Neural cell (in vitro differentiated cells): ENCODE results near the gene SCGN. TPM values are rescaled to one million over a fixed set of nuclear protein-coding genes. Genes with fewer than 3 reads are reported as not detected.

Source experiments
- H2AFZ ChIP-seq: fragments of 200-600, 300-800 bp; sonication (generic), shearing (Covaris generic); 2 replicates; pipeline ENCODE4 v1.6.0; 2014; ENCODE audit warnings: low read depth, mild to moderate bottlenecking, antibody characterized with exemption, low read length, moderate library complexity
- H3F3A ChIP-seq: fragments of 200-600 bp; shearing (Covaris generic); 2 replicates; pipeline ENCODE4 v1.6.1; 2016; ENCODE audit warnings: mild to moderate bottlenecking, moderate library complexity, mixed read lengths, antibody characterized with exemption, low read length; ENCODE audit not compliant: insufficient read depth, poor library complexity, severe bottlenecking
- H3K27ac ChIP-seq: fragments of 200-600, 300-800 bp; sonication (generic), shearing (Covaris generic); 2 replicates; pipeline ENCODE4 v1.5.1; 2014; ENCODE audit warnings: mild to moderate bottlenecking, low read length, moderate library complexity
- H3K27me3 ChIP-seq: fragments of 300-800, 200-600 bp; sonication (generic), shearing (Covaris generic); 2 replicates; pipeline ENCODE4 v1.6.0; 2014; ENCODE audit warnings: mild to moderate bottlenecking, low read depth, low read length, moderate library complexity; ENCODE audit not compliant: insufficient read depth
- H3K36me3 ChIP-seq: fragments of 300-800, 200-600 bp; sonication (generic), shearing (Covaris generic); 2 replicates; pipeline ENCODE4 v1.5.1; 2014; ENCODE audit warnings: mild to moderate bottlenecking, antibody characterized with exemption, low read length, moderate library complexity; ENCODE audit not compliant: insufficient read depth
- H3K4me2 ChIP-seq: fragments of 300-800, 200-600 bp; sonication (generic), shearing (Covaris generic); 2 replicates; pipeline ENCODE4 v1.6.0; 2014; ENCODE audit warnings: mild to moderate bottlenecking, low read length
- H3K4me3 ChIP-seq: fragments of 300-800, 200-600 bp; sonication (generic), shearing (Covaris generic); 2 replicates; pipeline ENCODE4 v1.5.1; 2014; ENCODE audit warnings: mild to moderate bottlenecking, low read length, moderate library complexity
- H3K79me2 ChIP-seq: fragments of 200-600 bp; shearing (Covaris generic); replicated peaks from 2 replicates; pipeline ENCODE4 v1.6.0; 2014; ENCODE audit warnings: mild to moderate bottlenecking, low read length, moderate library complexity; ENCODE audit not compliant: insufficient read depth
- H3K9ac ChIP-seq: fragments of 300-800, 200-600 bp; sonication (generic), shearing (Covaris generic); 2 replicates; pipeline ENCODE4 v1.6.1; 2016; ENCODE audit warnings: mild to moderate bottlenecking, low read length, mixed read lengths
- H3K9me2 ChIP-seq: fragments of 200-600 bp; shearing (Covaris generic); 2 replicates; pipeline ENCODE4 v1.6.1; 2016; ENCODE audit warnings: mild to moderate bottlenecking, low read length, mixed read lengths; ENCODE audit not compliant: insufficient read depth
- H3K9me3 ChIP-seq: fragments of 200-600, 300-800 bp; sonication (generic), shearing (Covaris generic); 2 replicates; pipeline ENCODE4 v1.6.1; 2016; ENCODE audit warnings: mild to moderate bottlenecking, mixed run types, low read length, moderate library complexity, mixed read lengths
- H4K20me1 ChIP-seq: fragments of 200-600 bp; shearing (Covaris generic); 2 replicates; pipeline ENCODE4 v1.6.1; 2016; ENCODE audit warnings: mild to moderate bottlenecking, mixed run types; ENCODE audit not compliant: insufficient read depth
- CTCF ChIP-seq: fragments of 450-650 bp; IDR thresholded peaks from 2 replicates; pipeline ENCODE4 v1.5.1; 2014; ENCODE audit warnings: antibody characterized with exemption, mild to moderate bottlenecking, moderate library complexity; ENCODE audit not compliant: poor library complexity, severe bottlenecking
- EP300 ChIP-seq: fragments of 450-650 bp; conservative IDR thresholded peaks from 2 replicates; pipeline ENCODE4 v1.6.1; 2014; ENCODE audit warnings: antibody characterized with exemption, mild to moderate bottlenecking, moderate library complexity; ENCODE audit not compliant: poor library complexity, severe bottlenecking
- EZH2 ChIP-seq: fragments of 200-600, 300-800 bp; shearing (Covaris generic), sonication (generic); IDR thresholded peaks from 2 replicates; pipeline ENCODE4 v1.6.1; 2014; ENCODE audit warnings: antibody characterized with exemption, low read length, borderline replicate concordance, mild to moderate bottlenecking; ENCODE audit not compliant: insufficient read depth, poor library complexity, severe bottlenecking
- MXI1 ChIP-seq: fragments of 450-650 bp; conservative IDR thresholded peaks from 2 replicates; pipeline ENCODE4 v1.6.1; 2014; ENCODE audit warnings: antibody characterized with exemption, mild to moderate bottlenecking; ENCODE audit not compliant: poor library complexity, severe bottlenecking
- POLR2AphosphoS5 ChIP-seq: IDR thresholded peaks from 2 replicates; pipeline ENCODE4 v1.6.1; 2012
- RAD21 ChIP-seq: fragments of 450-650 bp; conservative IDR thresholded peaks from 2 replicates; pipeline ENCODE4 v1.6.1; 2014; ENCODE audit warnings: antibody characterized with exemption, mild to moderate bottlenecking, moderate library complexity
- REST ChIP-seq: IDR thresholded peaks from 2 replicates; pipeline ENCODE4 v1.6.1; 2012; ENCODE audit warnings: borderline replicate concordance
- SMC3 ChIP-seq: fragments of 450-650 bp; conservative IDR thresholded peaks from 2 replicates; pipeline ENCODE4 v1.6.1; 2014; ENCODE audit warnings: antibody characterized with exemption, mild to moderate bottlenecking, moderate library complexity; ENCODE audit not compliant: poor library complexity
- TAF1 ChIP-seq: IDR thresholded peaks from 2 replicates; pipeline ENCODE4 v1.6.1; 2012; ENCODE audit warnings: low read depth
- polyA plus RNA-seq: library from polyadenylated mRNA; depleted of rRNA; stranded (reverse); fragments of >200 nt; gene quantifications from 2 replicates; pipeline ENCODE4 v1.2.3, GENCODE V29; 2014

SCGN gene
- polyA plus RNA-seq, 1 donor from 2014 or later = 254 TPM

- Histone ChIP-seq H3K36me3 (no peaks in the 10 kb centered on the region), H3K4me3 (no peak overlapping the region), H3K9me2 (no peaks in the 10 kb centered on the region), H3K27ac (no peak overlapping the region), H3K4me2 (no peak overlapping the region), H4K20me1 (no peaks in the 10 kb centered on the region), H2AFZ (no peak overlapping the region), H3K79me2 (no peaks in the 10 kb centered on the region), H3K9ac (no peak overlapping the region), H3F3A (no peaks in the 10 kb centered on the region), H3K27me3 (no peaks in the 10 kb centered on the region), H3K9me3 (no peaks in the 10 kb centered on the region)
- TF ChIP-seq SMC3 (no peak), TAF1 (no peak), EP300 (no peak), POLR2AphosphoS5 (no peak), CTCF (no peak), MXI1 (no peak), REST (no peak), EZH2 (no peak), RAD21 (no peak)
These were observed 45.7 kb downstream of the SCGN start for GRCh38 chr6:25697537-25698340.

GRCh38 chr6:25698631-25699030, 46.6 kb downstream of the SCGN start:
- Histone ChIP-seq H3K9me3 (no peaks in the 10 kb centered on the region), H2AFZ (no peak overlapping the region), H3K27me3 (no peaks in the 10 kb centered on the region), H3K36me3 (no peaks in the 10 kb centered on the region), H3F3A (no peaks in the 10 kb centered on the region), H3K4me2 (no peak overlapping the region), H3K4me3 (no peak overlapping the region), H3K79me2 (no peaks in the 10 kb centered on the region), H3K27ac (no peak overlapping the region), H3K9ac (no peak overlapping the region), H4K20me1 (no peaks in the 10 kb centered on the region), H3K9me2 (no peaks in the 10 kb centered on the region)
- TF ChIP-seq CTCF = no peak
- TF ChIP-seq EZH2 = no peak
- TF ChIP-seq POLR2AphosphoS5 = no peak
- no peak for TF ChIP-seq REST
- no peak for TF ChIP-seq EP300
- TF ChIP-seq MXI1 = no peak
- no peak for TF ChIP-seq SMC3
- TF ChIP-seq TAF1 = no peak
- TF ChIP-seq RAD21 = no peak
